Epithelial cell of esophagus (primary cell): ENCODE data around the gene KCNJ15.

Source experiments
- DNase-seq: peaks from one replicate; pipeline ENCODE4 v3.0.0; 2010; ENCODE audit warnings: low read depth
- H3K4me3 ChIP-seq: 2 replicates; pipeline ENCODE4 v1.5.1; 2011; ENCODE audit warnings: mild to moderate bottlenecking, low read length, control low read depth
- CTCF ChIP-seq: IDR thresholded peaks from 2 replicates; pipeline ENCODE4 v1.5.1; 2011; ENCODE audit warnings: low read depth, mild to moderate bottlenecking, low read length, control low read depth, inconsistent platforms; ENCODE audit not compliant: insufficient read depth; ENCODE audit errors: missing control alignments

KCNJ15 gene

GRCh38 chr21:38329162-38329561, 72.4 kb downstream of the KCNJ15 start:
- DNase-seq: no peak
- TF ChIP-seq CTCF: no peak
- no peak overlapping the region for H3K4me3 ChIP-seq

GRCh38 chr21:38330666-38331065, 73.9 kb downstream of the KCNJ15 start:
- DNase-seq: no peak
- no peak for TF ChIP-seq CTCF
- no peak overlapping the region for H3K4me3 ChIP-seq

- no peak for TF ChIP-seq CTCF
- no peak overlapping the region for H3K4me3 ChIP-seq
- no peak for DNase-seq
These were observed 76.8 kb downstream of the KCNJ15 start for GRCh38 chr21:38333301-38334272.

- no peak overlapping the region for H3K4me3 ChIP-seq
- TF ChIP-seq CTCF: no peak
- no peak for DNase-seq
These were observed 78.1 kb downstream of the KCNJ15 start for GRCh38 chr21:38334866-38335265.

GRCh38 chr21:38337793-38338192, 81.0 kb downstream of the KCNJ15 start:
- no peak for TF ChIP-seq CTCF
- peak; percentile 94 for DNase-seq
- no peak overlapping the region for H3K4me3 ChIP-seq

- no peak overlapping the region for H3K4me3 ChIP-seq
- TF ChIP-seq CTCF: no peak
These were observed 83.3 kb downstream of the KCNJ15 start for GRCh38 chr21:38340131-38340530.

More at GRCh38 chr21:38340131-38340530, 83.3 kb downstream of the KCNJ15 start:
- no peak for DNase-seq
